WERI-Rb-1 (cell line): ENCODE measurements around the gene VEGFB.

ENCODE experiments used
- DNase-seq: peaks from one replicate; pipeline ENCODE4 v3.0.0-alpha.2; 2020
- H3K27ac ChIP-seq: fragments of 250-450 bp; sonication (Bioruptor Pico); 2 replicates; pipeline ENCODE4 v1.5.1; 2020; ENCODE audit warnings: mild to moderate bottlenecking, moderate library complexity
- H3K27me3 ChIP-seq: fragments of 250-450 bp; sonication (Bioruptor Pico); 2 replicates; pipeline ENCODE4 v1.5.1; 2021; ENCODE audit warnings: mild to moderate bottlenecking, low read depth, moderate library complexity; ENCODE audit not compliant: insufficient read depth, severe bottlenecking
- H3K36me3 ChIP-seq: fragments of 250-450 bp; sonication (Bioruptor Pico); 2 replicates; pipeline ENCODE4 v1.5.1; 2020; ENCODE audit warnings: mild to moderate bottlenecking, moderate library complexity
- H3K4me3 ChIP-seq: 2 replicates; pipeline ENCODE4 v1.5.1; 2011; ENCODE audit warnings: low read depth, mild to moderate bottlenecking, control low read depth, low read length
- H3K9me3 ChIP-seq: fragments of 250-450 bp; sonication (Bioruptor Pico); 2 replicates; pipeline ENCODE4 v1.5.1; 2021; ENCODE audit warnings: mild to moderate bottlenecking, moderate library complexity; ENCODE audit not compliant: severe bottlenecking
- TF ChIP-seq, protein P1 (sequence below): IDR thresholded peaks from 2 replicates; pipeline ENCODE4 v1.5.1; 2011; ENCODE audit warnings: low read depth, mild to moderate bottlenecking, control low read depth, inconsistent platforms, low read length

VEGFB gene

GRCh38 chr11:64196626-64197025, 37.8 kb upstream of the VEGFB start:
- Histone ChIP-seq H3K27me3 (no peaks in the 10 kb centered on the region), H3K36me3 (peaks cover 96% of the 10 kb centered on the region), H3K9me3 (no peaks in the 10 kb centered on the region), H3K27ac (no peak overlapping the region), H3K4me3 (no peak overlapping the region)
- no peak for DNase-seq
- TF ChIP-seq, protein P1, sequence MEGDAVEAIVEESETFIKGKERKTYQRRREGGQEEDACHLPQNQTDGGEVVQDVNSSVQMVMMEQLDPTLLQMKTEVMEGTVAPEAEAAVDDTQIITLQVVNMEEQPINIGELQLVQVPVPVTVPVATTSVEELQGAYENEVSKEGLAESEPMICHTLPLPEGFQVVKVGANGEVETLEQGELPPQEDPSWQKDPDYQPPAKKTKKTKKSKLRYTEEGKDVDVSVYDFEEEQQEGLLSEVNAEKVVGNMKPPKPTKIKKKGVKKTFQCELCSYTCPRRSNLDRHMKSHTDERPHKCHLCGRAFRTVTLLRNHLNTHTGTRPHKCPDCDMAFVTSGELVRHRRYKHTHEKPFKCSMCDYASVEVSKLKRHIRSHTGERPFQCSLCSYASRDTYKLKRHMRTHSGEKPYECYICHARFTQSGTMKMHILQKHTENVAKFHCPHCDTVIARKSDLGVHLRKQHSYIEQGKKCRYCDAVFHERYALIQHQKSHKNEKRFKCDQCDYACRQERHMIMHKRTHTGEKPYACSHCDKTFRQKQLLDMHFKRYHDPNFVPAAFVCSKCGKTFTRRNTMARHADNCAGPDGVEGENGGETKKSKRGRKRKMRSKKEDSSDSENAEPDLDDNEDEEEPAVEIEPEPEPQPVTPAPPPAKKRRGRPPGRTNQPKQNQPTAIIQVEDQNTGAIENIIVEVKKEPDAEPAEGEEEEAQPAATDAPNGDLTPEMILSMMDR = no peak

DNA sequence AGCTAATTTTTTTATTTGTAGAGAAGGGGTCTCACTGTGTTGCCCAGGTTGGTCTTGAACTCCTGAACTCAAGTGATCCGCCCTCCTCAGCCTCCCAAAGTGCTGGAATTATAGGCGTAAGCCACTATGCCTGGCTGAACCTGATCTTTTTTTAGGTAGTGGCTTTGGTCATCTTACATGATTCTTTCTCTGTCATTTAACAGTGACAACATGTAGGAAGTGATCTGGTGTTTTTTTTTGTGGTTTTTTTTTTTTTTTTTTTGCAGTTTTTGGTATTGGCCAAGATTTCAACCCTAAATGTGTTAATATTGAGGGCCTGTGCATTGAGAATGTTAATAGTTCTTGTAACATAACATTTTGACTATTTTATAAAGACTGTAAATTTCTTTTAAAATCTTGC, 35.9 kb upstream of the VEGFB start:
- Histone ChIP-seq H3K27ac (no peak overlapping the region), H3K36me3 (peaks cover 95% of the 10 kb centered on the region), H3K27me3 (no peaks in the 10 kb centered on the region), H3K9me3 (no peaks in the 10 kb centered on the region), H3K4me3 (no peak overlapping the region)
- TF ChIP-seq, protein P1 = no peak
- DNase-seq = no peak

GRCh38 chr11:64201543-64201942, 32.8 kb upstream of the VEGFB start:
- TF ChIP-seq, protein P1 = no peak
- Histone ChIP-seq H3K27ac (no peak overlapping the region), H3K27me3 (no peaks in the 10 kb centered on the region), H3K9me3 (no peaks in the 10 kb centered on the region), H3K36me3 (peaks cover 95% of the 10 kb centered on the region), H3K4me3 (no peak overlapping the region)
- DNase-seq = no peak

GRCh38 chr11:64202992-64203391, 31.4 kb upstream of the VEGFB start:
- TF ChIP-seq, protein P1 = no peak

GRCh38 chr11:64203421-64204079, 30.8 kb upstream of the VEGFB start:
- TF ChIP-seq, protein P1 = no peak
- Histone ChIP-seq H3K27me3 (no peaks in the 10 kb centered on the region), H3K4me3 (no peak overlapping the region), H3K36me3 (peaks cover 88% of the 10 kb centered on the region), H3K9me3 (no peaks in the 10 kb centered on the region), H3K27ac (no peak overlapping the region)
- no peak for DNase-seq

More at GRCh38 chr11:64202992-64203391, 31.4 kb upstream of the VEGFB start:
- no peak overlapping the region for H3K27ac ChIP-seq
- H3K36me3 ChIP-seq = peaks cover 93% of the 10 kb centered on the region
- DNase-seq = no peak
- no peaks in the 10 kb centered on the region for H3K27me3 ChIP-seq
- H3K4me3 ChIP-seq = no peak overlapping the region
- H3K9me3 ChIP-seq = no peaks in the 10 kb centered on the region

DNA sequence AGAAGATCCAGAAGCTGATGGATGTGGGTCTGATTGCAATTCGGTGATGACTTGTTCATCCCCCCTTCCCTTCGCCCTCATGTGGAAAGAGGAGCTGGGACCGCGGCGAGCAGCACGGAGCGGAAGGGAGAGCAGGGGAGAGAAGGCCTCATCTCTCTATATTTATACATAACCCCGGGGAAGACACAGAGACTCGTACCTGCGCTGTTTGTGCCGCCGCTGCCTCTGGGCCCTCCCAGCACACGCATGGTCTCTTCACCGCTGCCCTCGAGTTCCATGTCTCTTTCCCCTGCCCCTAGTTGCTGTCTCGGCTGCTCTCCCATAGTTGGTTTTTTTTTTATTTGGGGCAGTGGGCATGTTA, 30.3 kb upstream of the VEGFB start:
- no peaks in the 10 kb centered on the region for H3K27me3 ChIP-seq
- no peak overlapping the region for H3K27ac ChIP-seq
- H3K36me3 ChIP-seq = peaks cover 84% of the 10 kb centered on the region
- no peak for DNase-seq
- TF ChIP-seq, protein P1 = no peak
- H3K9me3 ChIP-seq = no peaks in the 10 kb centered on the region
- H3K4me3 ChIP-seq = no peak overlapping the region
